GM18505 (cell line): ENCODE measurements around the gene EFL1.
"Not testable (repeated sequence)": the region's sequence is repeated elsewhere in the genome, so short reads cannot be mapped to it uniquely, and the experiment has no call there.

Experiments used
- ATAC-seq: cut with Tn5 transposase; IDR thresholded peaks from one replicate; pipeline ENCODE4 v1.9.1; 2021; ENCODE audit not compliant: unreplicated experiment
- POLR2A ChIP-seq: IDR thresholded peaks from 4 replicates; pipeline ENCODE4 v1.6.1; 2011; ENCODE audit warnings: borderline replicate concordance; ENCODE audit not compliant: insufficient read depth, insufficient read length; ENCODE audit errors: extremely low read depth

The EFL1 gene

DNA sequence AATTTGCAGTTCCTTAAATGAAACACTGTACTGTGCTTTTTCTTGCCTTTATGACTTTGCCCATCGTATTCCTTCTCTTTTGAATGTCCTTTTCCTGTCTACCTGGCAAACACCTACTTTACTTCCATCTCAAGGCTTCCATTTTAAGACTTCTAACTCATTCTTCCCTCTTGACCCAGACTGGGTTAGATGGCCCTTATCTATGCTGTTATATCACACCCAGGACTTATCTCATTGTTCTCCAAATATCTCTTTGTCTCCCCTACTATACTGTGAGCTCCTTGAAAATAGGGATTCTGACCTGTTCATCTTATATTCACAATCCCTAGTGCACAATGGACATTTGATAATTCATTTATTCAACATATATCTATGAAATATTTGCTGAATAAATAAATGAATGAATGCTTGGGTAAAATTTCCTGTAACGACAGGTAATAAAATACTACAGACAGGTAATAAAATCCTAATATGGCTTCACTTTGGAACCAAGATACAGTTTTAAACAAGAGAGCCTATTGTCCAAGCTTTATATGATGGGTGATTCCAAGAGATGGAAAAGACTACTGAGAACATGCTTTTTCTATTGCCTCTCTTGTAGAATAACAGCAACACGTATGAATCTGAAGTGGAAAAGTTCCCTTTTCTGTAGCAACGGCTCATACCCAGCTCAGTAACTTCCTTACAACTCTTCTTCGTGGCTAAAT lies 22.7 kb downstream of the EFL1 start:
- no peak for ATAC-seq
- TF ChIP-seq POLR2A: no peak

DNA sequence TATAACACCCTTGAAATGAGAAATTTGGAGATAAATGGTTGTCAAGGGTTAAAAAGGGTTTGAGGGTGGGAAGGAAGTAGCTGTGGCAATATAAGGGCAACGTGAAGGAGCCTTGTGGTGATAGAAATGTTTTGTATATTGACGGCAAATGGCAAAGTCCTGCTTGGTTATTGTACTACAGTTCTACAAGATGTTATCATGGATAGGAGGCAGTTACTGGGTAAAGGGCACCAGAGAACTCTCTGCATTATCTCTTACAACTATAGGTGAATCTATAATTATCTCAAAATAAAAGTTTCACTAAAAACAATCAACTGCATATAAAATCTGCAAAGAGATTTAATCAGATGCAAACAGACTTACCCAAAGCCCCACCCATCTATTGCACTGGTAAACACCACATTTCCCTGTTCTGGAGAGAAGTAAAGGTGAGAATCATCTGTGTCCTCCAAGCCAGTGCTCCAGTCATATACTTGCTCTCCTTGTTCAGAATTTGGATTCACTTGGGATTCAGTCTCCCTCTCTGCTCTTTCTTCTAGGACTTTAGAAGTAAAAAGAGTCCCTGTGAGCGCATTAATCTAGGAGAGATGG lies 24.5 kb downstream of the EFL1 start:
- not testable (repeated sequence) for ATAC-seq

- no peak for ATAC-seq
- TF ChIP-seq POLR2A: no peak
These were observed 30.7 kb downstream of the EFL1 start for GRCh38 chr15:82231842-82232241.

- ATAC-seq: no peak
These were observed 31.3 kb downstream of the EFL1 start for GRCh38 chr15:82231233-82231632.

GRCh38 chr15:82228750-82229149 lies 33.8 kb downstream of the EFL1 start:
- no peak for ATAC-seq
- no peak for TF ChIP-seq POLR2A

More at GRCh38 chr15:82231233-82231632, 31.3 kb downstream of the EFL1 start:
- TF ChIP-seq POLR2A: no peak

- not testable (repeated sequence) for ATAC-seq
These were observed 41.0 kb downstream of the EFL1 start for GRCh38 chr15:82221535-82221934.

DNA sequence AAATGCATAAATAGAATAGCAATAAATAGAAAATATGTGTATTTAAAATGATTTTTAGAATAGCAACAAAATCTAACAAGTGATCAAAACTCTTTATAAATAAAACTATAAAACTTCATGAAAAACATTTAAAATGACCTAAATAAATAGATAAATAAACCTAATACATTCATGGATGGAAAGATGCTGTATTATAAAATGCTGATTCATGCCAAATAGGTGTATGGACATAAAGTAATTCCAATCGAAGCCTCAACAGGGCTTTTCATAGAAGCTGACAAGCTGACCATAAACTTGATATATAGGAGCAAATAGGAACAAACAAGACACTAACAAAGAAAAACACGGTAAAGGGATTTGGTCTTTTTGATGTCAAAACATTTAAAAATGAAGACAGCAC lies 46.4 kb downstream of the EFL1 start:
- ATAC-seq: not testable (repeated sequence)

GRCh38 chr15:82212201-82212600 lies 50.3 kb downstream of the EFL1 start:
- not testable (repeated sequence) for ATAC-seq

GRCh38 chr15:82210066-82210597 lies 52.4 kb downstream of the EFL1 start:
- ATAC-seq: not testable (repeated sequence)

GRCh38 chr15:82204575-82204974 lies 58.0 kb downstream of the EFL1 start:
- ATAC-seq: not testable (repeated sequence)

DNA sequence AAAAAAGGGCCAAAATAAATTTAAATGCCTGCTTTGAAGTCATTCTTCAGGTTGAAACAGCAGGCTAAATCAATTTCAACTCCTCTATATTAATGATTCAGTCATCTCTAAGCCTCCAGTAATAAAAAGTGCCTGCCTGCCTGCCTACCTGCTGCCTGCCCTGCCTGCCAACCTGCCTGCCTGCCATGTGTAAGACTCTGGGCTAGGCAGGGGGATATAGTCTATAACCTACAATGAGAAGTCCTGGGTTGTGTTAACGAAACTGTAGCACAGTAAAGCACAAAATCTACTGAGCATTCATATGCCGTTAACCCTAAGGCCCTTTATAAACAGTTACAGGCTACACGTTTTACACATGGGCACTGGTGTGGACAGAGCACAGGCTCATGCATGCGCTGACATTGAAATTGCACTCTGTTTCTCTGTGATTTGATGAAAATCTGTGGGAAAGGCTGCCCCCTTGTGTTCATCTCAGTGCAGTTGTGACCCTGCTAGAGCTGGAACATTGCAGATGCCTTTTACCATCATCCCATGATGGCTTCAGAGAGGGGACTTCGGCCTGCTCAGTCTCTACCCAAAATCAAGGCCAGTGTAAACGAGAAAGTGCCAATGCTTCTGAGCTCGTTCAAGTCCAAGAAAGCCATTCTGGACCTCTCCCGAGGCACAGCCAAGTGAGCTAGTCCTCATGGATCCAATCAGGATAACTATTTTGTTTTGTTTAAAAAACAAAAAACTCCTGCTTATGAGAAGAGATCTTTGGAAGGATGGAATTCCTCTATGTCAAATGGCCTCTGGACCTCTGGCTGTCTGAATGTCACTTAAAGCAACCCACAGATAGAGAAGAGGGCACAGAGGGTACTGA lies 64.6 kb downstream of the EFL1 start:
- TF ChIP-seq POLR2A: no peak
- peak; percentile 90 for ATAC-seq

GRCh38 chr15:82196353-82196752 lies 66.2 kb downstream of the EFL1 start:
- no peak for ATAC-seq
- no peak for TF ChIP-seq POLR2A

DNA sequence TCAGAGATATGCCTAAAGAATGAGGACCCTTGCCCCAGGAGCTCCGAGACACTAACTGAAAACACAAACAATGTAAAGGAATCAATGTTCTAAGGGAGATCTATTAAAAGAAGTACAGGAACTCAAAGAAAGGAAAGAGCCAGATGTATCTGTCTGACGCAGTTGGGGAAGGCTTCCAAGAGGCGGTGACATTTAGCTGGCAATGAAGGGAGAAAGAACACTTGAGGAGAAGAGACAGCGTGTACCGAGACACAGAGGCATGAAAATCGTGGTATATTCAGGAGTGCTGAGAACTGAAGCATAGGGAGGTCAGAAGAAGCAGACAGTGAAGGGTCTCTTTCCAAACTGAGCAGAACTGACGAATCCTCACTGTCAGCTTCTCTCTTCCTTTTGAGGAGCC lies 66.7 kb downstream of the EFL1 start:
- not testable (repeated sequence) for ATAC-seq

DNA sequence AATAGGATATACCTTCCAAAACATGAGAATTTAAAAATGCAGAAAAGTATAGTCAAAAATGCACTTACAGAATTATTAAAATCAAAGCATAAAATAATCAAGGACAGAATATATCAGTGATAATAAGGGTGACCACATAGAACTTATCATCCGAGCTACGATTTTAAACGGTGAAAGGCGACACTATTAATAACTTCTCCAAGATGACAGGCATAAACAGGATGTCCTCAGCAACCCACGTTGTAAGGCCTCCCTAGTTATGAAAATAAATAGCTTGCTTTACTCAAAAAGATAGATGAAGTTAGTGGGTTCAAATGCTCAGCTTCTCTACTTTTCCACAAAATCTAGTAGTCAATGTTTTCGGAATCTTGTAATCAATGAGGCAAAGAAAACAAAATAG lies 68.0 kb downstream of the EFL1 start:
- not testable (repeated sequence) for ATAC-seq

GRCh38 chr15:82193435-82193834 lies 69.1 kb downstream of the EFL1 start:
- ATAC-seq: not testable (repeated sequence)

DNA sequence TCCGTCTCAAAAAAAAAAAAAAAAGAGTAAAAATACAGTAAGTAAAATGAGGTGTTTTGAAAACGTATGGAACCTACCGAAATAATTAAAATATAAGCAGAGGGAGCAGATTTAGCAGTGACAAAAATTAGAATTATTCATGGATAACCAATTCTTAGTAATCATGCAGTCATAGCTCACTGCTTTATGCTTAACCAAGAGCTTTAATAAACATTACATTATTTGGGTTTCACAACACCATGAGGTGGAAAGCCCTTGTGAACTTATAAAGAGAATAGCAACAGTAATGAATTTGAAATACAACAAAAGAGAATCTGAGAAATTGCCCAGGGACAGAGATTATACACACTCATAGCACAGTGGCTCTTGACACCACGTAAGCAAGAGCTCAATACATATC lies 70.1 kb downstream of the EFL1 start:
- ATAC-seq: not testable (repeated sequence)
